ENCODE measurements around the gene CTNNA3. TPM values are rescaled to one million over a fixed set of nuclear protein-coding genes. Genes with fewer than 3 reads are reported as not detected.

Gene CTNNA3
- total RNA-seq, 6 donors from 2014 or later = 0.20 to 2.0 TPM; not detected in 4

GRCh38 chr10:66752714-66753113 lies 943.3 kb downstream of the CTNNA3 start:
- Histone ChIP-seq H3K36me3 (no peaks in the 10 kb centered on the region), H3K9me3 (no peaks in the 10 kb centered on the region), H3K4me3 (no peak overlapping the region), H3K27me3 (no peaks in the 10 kb centered on the region), H3K4me1 (no peaks in the 10 kb centered on the region), H3K27ac (no peak overlapping the region)
- TF ChIP-seq CTCF (IDR thresholded peaks at IDR 0.05) = no peak
- no peak for TF ChIP-seq POLR2AphosphoS5 (IDR thresholded peaks at IDR 0.05)
- no peak for TF ChIP-seq POLR2A (IDR thresholded peaks at IDR 0.05)
- no peak for TF ChIP-seq EP300 (IDR thresholded peaks at IDR 0.05)
- ATAC-seq (ENCODE audit: low FRiP score in 2 of 2) (no peak), DNase-seq (no peak)
- 91 to 96% methylated on average over 1 of the region's 1 CpG for WGBS, 2 donors

- Histone ChIP-seq H3K27me3 (no peaks in the 10 kb centered on the region), H3K4me1 (no peaks in the 10 kb centered on the region), H3K36me3 (no peaks in the 10 kb centered on the region), H3K9me3 (no peaks in the 10 kb centered on the region), H3K4me3 (no peak overlapping the region), H3K27ac (no peak overlapping the region)
- no peak for ATAC-seq (ENCODE audit: low FRiP score in 2 of 2)
- TF ChIP-seq POLR2AphosphoS5 (IDR thresholded peaks at IDR 0.05) (no peak), POLR2A (IDR thresholded peaks at IDR 0.05) (no peak), CTCF (IDR thresholded peaks at IDR 0.05) (no peak), EP300 (IDR thresholded peaks at IDR 0.05) (no peak)
- no peak for DNase-seq
- WGBS, 2 donors = 89 to 100% methylated on average over 1 of the region's 1 CpG
Measured at GRCh38 chr10:66748217-66748616, 947.8 kb downstream of the CTNNA3 start.

- TF ChIP-seq POLR2AphosphoS5 (IDR thresholded peaks at IDR 0.05) (no peak), POLR2A (IDR thresholded peaks at IDR 0.05) (no peak), CTCF (IDR thresholded peaks at IDR 0.05) (no peak)
- ATAC-seq (ENCODE audit: low FRiP score in 2 of 2) (no peak), DNase-seq (no peak)
- Histone ChIP-seq H3K9me3 (no peaks in the 10 kb centered on the region), H3K27ac (no peak overlapping the region), H3K27me3 (no peaks in the 10 kb centered on the region), H3K4me1 (no peaks in the 10 kb centered on the region), H3K4me3 (no peak overlapping the region), H3K36me3 (no peaks in the 10 kb centered on the region)
- WGBS, 2 donors = 80 to 90% methylated on average over 2 of the region's 2 CpGs
Measured at GRCh38 chr10:66747451-66747850, 948.5 kb downstream of the CTNNA3 start.

GRCh38 chr10:66746711-66747110 lies 949.3 kb downstream of the CTNNA3 start:
- 41 to 63% methylated on average over 2 of the region's 2 CpGs for WGBS, 2 donors
- H3K4me3 ChIP-seq = no peak overlapping the region
- H3K36me3 ChIP-seq = no peaks in the 10 kb centered on the region
- no peaks in the 10 kb centered on the region for H3K9me3 ChIP-seq
- H3K4me1 ChIP-seq = no peaks in the 10 kb centered on the region
- no peaks in the 10 kb centered on the region for H3K27me3 ChIP-seq
- no peak for DNase-seq
- TF ChIP-seq CTCF (IDR thresholded peaks at IDR 0.05) (no peak), POLR2AphosphoS5 (IDR thresholded peaks at IDR 0.05) (no peak), POLR2A (IDR thresholded peaks at IDR 0.05) (no peak), EP300 (IDR thresholded peaks at IDR 0.05) (no peak)
- ATAC-seq (ENCODE audit: low FRiP score in 2 of 2) = no peak
- H3K27ac ChIP-seq = no peak overlapping the region

- Histone ChIP-seq H3K4me3 (no peak overlapping the region), H3K27me3 (no peaks in the 10 kb centered on the region)
- no peak for ATAC-seq (ENCODE audit: low FRiP score in 2 of 2)
Measured at GRCh38 chr10:66746246-66746645, 949.7 kb downstream of the CTNNA3 start.

More at GRCh38 chr10:66746246-66746645, 949.7 kb downstream of the CTNNA3 start:
- Histone ChIP-seq H3K9me3 (no peaks in the 10 kb centered on the region), H3K27ac (no peak overlapping the region), H3K4me1 (no peaks in the 10 kb centered on the region), H3K36me3 (no peaks in the 10 kb centered on the region)
- no peak for TF ChIP-seq POLR2AphosphoS5 (IDR thresholded peaks at IDR 0.05)
- no peak for DNase-seq

Measured in upper lobe of left lung (tissue), 6 donors.